B cell (primary cell): Measurements from ENCODE around the gene LSM14B. TPM values are rescaled to one million over a fixed set of nuclear protein-coding genes. Genes with fewer than 3 reads are reported as not detected.

Experiments used
- ATAC-seq: fragments of 200-7000 bp; cut with Tn5 transposase; one replicate; pipeline ENCODE4 v1.10.0; 2021; ENCODE audit warnings: low read depth, mild to moderate bottlenecking, moderate number of reproducible peaks, moderate library complexity
- CTCF ChIA-PET: fragments of 350-600 bp; sonication (Branson Sonifier 250); formaldehyde crosslinking; loops from one replicate; lab custom pipeline; 2021; ENCODE audit warnings: antibody characterized with exemption, inconsistent platforms; lab: Charles Lee
- POLR2A ChIA-PET: fragments of 350-600 bp; sonication (Branson Sonifier 250); formaldehyde crosslinking; loops from one replicate; lab custom pipeline; 2021; ENCODE audit warnings: antibody characterized with exemption; lab: Charles Lee
- DNase-seq: peaks from one replicate; pipeline ENCODE4 v3.0.0; 2013
- H2AFZ ChIP-seq: 2 replicates; pipeline ENCODE4 v1.6.1; 2012; ENCODE audit warnings: mild to moderate bottlenecking, low read depth, low read length; ENCODE audit not compliant: insufficient read depth, poor library complexity, severe bottlenecking
- H3K27ac ChIP-seq, 2 donors: 1 replicate in 1 of 2; 2 replicates in 1 of 2; pipeline ENCODE4 v1.5.1; 2012 to 2013; ENCODE audit warnings: low read length in 2 of 2, mild to moderate bottlenecking in 2 of 2, moderate library complexity in 1 of 2
- H3K27me3 ChIP-seq, 4 experiments: fragments of 200-600 bp in 1 of 4; sonication (generic) in 1 of 4; replicated peaks in 1 of 4; 1 replicate in 2 of 4; 2 replicates in 2 of 4; pipeline versions ENCODE4 v1.6.1 to v1.7.0; 2013 to 2016; ENCODE audit warnings: low read length in 3 of 4, mild to moderate bottlenecking in 2 of 4, mixed read lengths in 1 of 4, moderate library complexity in 1 of 4; ENCODE audit not compliant: insufficient read depth in 4 of 4, control insufficient read depth in 3 of 4; ENCODE audit errors: control extremely low read depth in 1 of 4
- H3K36me3 ChIP-seq, 2 experiments: replicated peaks in 1 of 2; 1 replicate in 1 of 2; 2 replicates in 1 of 2; pipeline versions ENCODE4 v1.6.1 to v1.7.1; 2013; ENCODE audit warnings: low read length in 1 of 2; ENCODE audit not compliant: insufficient read depth in 2 of 2, control insufficient read depth in 1 of 2; ENCODE audit errors: control extremely low read depth in 1 of 2, extremely low read depth in 1 of 2
- H3K4me1 ChIP-seq, 2 donors: fragments of 200-600 bp in 1 of 2; sonication (generic) in 1 of 2; 1 replicate in 1 of 2; 2 replicates in 1 of 2; pipeline versions ENCODE4 v1.5.1 to v1.6.1; 2013 to 2017; ENCODE audit warnings: low read length in 2 of 2; ENCODE audit not compliant: control insufficient read depth in 2 of 2, insufficient read depth in 2 of 2
- H3K4me2 ChIP-seq: replicated peaks from 2 replicates; pipeline ENCODE3; 2012; ENCODE audit warnings: mild to moderate bottlenecking, low read depth, low read length; ENCODE audit not compliant: poor library complexity, severe bottlenecking
- H3K4me3 ChIP-seq, 5 experiments: fragments of 200-600 bp in 1 of 5; sonication (generic) in 1 of 5; 1 replicate in 3 of 5; 2 replicates in 2 of 5; pipeline versions ENCODE4 v1.5.1 to v1.7.0; 2011 to 2016; ENCODE audit warnings: low read length in 4 of 5, mild to moderate bottlenecking in 4 of 5, low read depth in 2 of 5, control low read depth in 1 of 5, moderate library complexity in 1 of 5; ENCODE audit not compliant: insufficient read depth in 1 of 5; ENCODE audit errors: control extremely low read depth in 1 of 5, extremely low read depth in 1 of 5
- H3K79me2 ChIP-seq: fragments of 200-600 bp; sonication (generic); one replicate; pipeline ENCODE4 v1.6.0; 2016; ENCODE audit warnings: low read length; ENCODE audit not compliant: control insufficient read depth, insufficient read depth
- H3K9ac ChIP-seq: fragments of 200-600 bp; sonication (generic); 2 replicates; pipeline ENCODE4 v1.6.1; 2017; ENCODE audit warnings: mild to moderate bottlenecking, low read length, moderate library complexity
- H3K9me3 ChIP-seq, 3 donors: one replicate each; pipeline versions ENCODE4 v1.6.1 to v1.7.1; 2013; ENCODE audit warnings: low read length in 2 of 3; ENCODE audit not compliant: control insufficient read depth in 2 of 3, insufficient read depth in 1 of 3; ENCODE audit errors: control extremely low read depth in 1 of 3
- H4K20me1 ChIP-seq: 2 replicates; pipeline ENCODE4 v1.6.0; 2012; ENCODE audit warnings: mild to moderate bottlenecking, low read length; ENCODE audit not compliant: insufficient read depth, control insufficient read depth, poor library complexity, severe bottlenecking
- H3K27ac Mint-ChIP-seq: one replicate; pipeline ENCODE4 v1.8.0; 2021; ENCODE audit warnings: mixed read lengths
- H3K27me3 Mint-ChIP-seq: one replicate; pipeline ENCODE4 v1.8.0; 2021; ENCODE audit warnings: mixed read lengths
- H3K4me1 Mint-ChIP-seq: one replicate; pipeline ENCODE4 v1.8.0; 2021; ENCODE audit warnings: mixed read lengths
- H3K4me3 Mint-ChIP-seq: one replicate; pipeline ENCODE4 v1.8.0; 2021; ENCODE audit warnings: mixed read lengths
- H3K9me3 Mint-ChIP-seq: one replicate; pipeline ENCODE4 v1.8.0; 2022; ENCODE audit warnings: mixed read lengths; ENCODE audit not compliant: insufficient read depth
- CTCF ChIP-seq: fragments of 200-600 bp; IDR thresholded peaks from one replicate; pipeline ENCODE4 v1.8.0; 2022; ENCODE audit warnings: antibody characterized with exemption, mild to moderate bottlenecking
- EZH2 ChIP-seq: IDR thresholded peaks from 2 replicates; pipeline ENCODE4 v1.6.1; 2012; ENCODE audit warnings: borderline replicate concordance, low read depth, mild to moderate bottlenecking, moderate library complexity, low read length; ENCODE audit not compliant: insufficient read depth, poor library complexity, severe bottlenecking
- WGBS: methylation state at CpG from one replicate; pipeline ENCODE4 v1.1.5; 2013; ENCODE audit warnings: missing lambda C conversion rate; ENCODE audit not compliant: insufficient coverage; 5-methylcytosine and 5-hydroxymethylcytosine counted together
- intact Hi-C: fragments of 100-400 bp; cut with micrococcal nuclease; formaldehyde crosslinking; loops from one replicate; pipeline ENCODE4 v1.10.0; 2022
- polyA plus RNA-seq: library from polyadenylated mRNA; depleted of rRNA; stranded (reverse); fragments of >200 nt; gene quantifications from 2 replicates; pipeline ENCODE4 v1.2.3, GENCODE V29; 2012
- total RNA-seq, 2 donors: library from RNA; stranded (reverse); fragments of 120-200 nt in 1 of 2; gene quantifications; 1 replicate in 1 of 2; 2 replicates in 1 of 2; pipeline versions ENCODE4 v1.2.3 to v1.2.4, GENCODE V29; 2013 to 2022

The LSM14B gene
- total and polyA plus RNA-seq, 2 donors (not counting 1 experiment from before 2014, with no cell fraction given): 26.8 to 52.8 TPM

- no peak overlapping the region for H3K4me3 ChIP-seq
- H3K9ac ChIP-seq: no peak overlapping the region
- peaks cover 0 to 19% (median 0%) of the 10 kb centered on the region in 3 donors for H3K9me3 ChIP-seq
- H3K27ac ChIP-seq: no peak overlapping the region
- H3K79me2 ChIP-seq: peaks cover 64% of the 10 kb centered on the region
- Mint-ChIP-seq H3K27ac (no peak overlapping the region), H3K4me1 (peaks cover 11% of the 10 kb centered on the region), H3K27me3 (no peaks in the 10 kb centered on the region), H3K4me3 (no peak overlapping the region), H3K9me3 (peaks cover 6% of the 10 kb centered on the region)
- H3K27me3 ChIP-seq: no peaks in the 10 kb centered on the region
- H2AFZ ChIP-seq: no peak overlapping the region
- WGBS: 100% methylated on average over 1 of the region's 3 CpGs
- no peak for ATAC-seq
- peaks cover 42% of the 10 kb centered on the region for H4K20me1 ChIP-seq
- H3K4me2 ChIP-seq: no peak overlapping the region
- intact Hi-C loops: no loop called here
- CTCF ChIA-PET: interaction anchor here (1.0 to 1.5 kb wide), 2 partner anchors 145 to 226 kb away, joined by 3 to 13 read pairs; no protein-coding TSS in a partner anchor
- no peak for TF ChIP-seq EZH2
- no peak for TF ChIP-seq CTCF
- POLR2A ChIA-PET: no interaction called here
- H3K36me3 ChIP-seq: peaks cover 0 to 9% of the 10 kb centered on the region in 2 experiments
- DNase-seq: no peak
- peaks cover 0 to 4% of the 10 kb centered on the region in 2 donors for H3K4me1 ChIP-seq
Observed at GRCh38 chr20:62156254-62156556, 33.9 kb downstream of the LSM14B start.

GRCh38 chr20:62156592-62157386 is 34.5 kb downstream of the LSM14B start:
- H3K4me1 Mint-ChIP-seq: peaks cover 11% of the 10 kb centered on the region
- ATAC-seq: peak; percentile 95
- peaks cover 6% of the 10 kb centered on the region for H3K9me3 Mint-ChIP-seq
- Histone ChIP-seq H3K27ac (no peak overlapping the region), H3K36me3 (peaks cover 0 to 12% of the 10 kb centered on the region in 2 experiments), H3K4me3 (no peak overlapping the region), H4K20me1 (peaks cover 36% of the 10 kb centered on the region), H3K9me3 (peaks cover 0 to 19% (median 0%) of the 10 kb centered on the region in 3 donors), H3K4me2 (no peak overlapping the region), H3K4me1 (peaks cover 0 to 4% of the 10 kb centered on the region in 2 donors), H3K79me2 (peaks cover 58% of the 10 kb centered on the region), H2AFZ (no peak overlapping the region), H3K9ac (no peak overlapping the region), H3K27me3 (no peaks in the 10 kb centered on the region)
- DNase-seq: peak; percentile 70
- intact Hi-C loops: no loop called here
- TF ChIP-seq CTCF (peak; percentile 66), EZH2 (no peak)
- ChIA-PET POLR2A (no interaction called here), CTCF (interaction anchor here (1.0 to 1.5 kb wide), 2 partner anchors 146 to 226 kb away, joined by 3 to 13 read pairs; no protein-coding TSS in a partner anchor)
- H3K27me3 Mint-ChIP-seq: no peaks in the 10 kb centered on the region
- H3K4me3 Mint-ChIP-seq: no peak overlapping the region
- H3K27ac Mint-ChIP-seq: no peak overlapping the region
- WGBS: 63% methylated on average over 20 of the region's 24 CpGs
